ENCODE measurements around the gene NALCN.

- TF ChIP-seq CTCF (IDR thresholded peaks at IDR 0.05), result no peak
- TF ChIP-seq POLR2A (IDR thresholded peaks at IDR 0.05), result no peak
These were observed 112.8 kb downstream of the NALCN start for GRCh38 chr13:101303521-101303920.

All from ovary (tissue), 3 donors.